Liver (tissue), 3 donors: ENCODE measurements around the gene KIRREL1.

Experiments used
- CTCF ChIP-seq: fragments of 150-350 bp; IDR thresholded peaks from 2 replicates; pipeline ENCODE4 v1.5.1; 2017; ENCODE audit warnings: improper control_type of control experiment, low read depth, low read length; ENCODE audit not compliant: missing input control
- GABPA ChIP-seq, 2 donors: IDR thresholded peaks in 1 of 2; conservative IDR thresholded peaks in 1 of 2; 2 replicates each; pipeline ENCODE4 v1.6.1; 2016; ENCODE audit warnings: antibody characterized with exemption in 2 of 2, mild to moderate bottlenecking in 1 of 2, moderate library complexity in 1 of 2
- HNF4A ChIP-seq, 2 donors: conservative IDR thresholded peaks; 2 replicates each; pipeline ENCODE4 v1.6.1; 2016; ENCODE audit warnings: antibody characterized with exemption in 2 of 2, mild to moderate bottlenecking in 2 of 2
- HNF4G ChIP-seq: IDR thresholded peaks from 2 replicates; pipeline ENCODE4 v1.6.1; 2016; ENCODE audit warnings: antibody characterized with exemption
- JUND ChIP-seq, 2 donors: IDR thresholded peaks; 2 replicates each; pipeline ENCODE4 v1.6.1; 2016; ENCODE audit warnings: antibody characterized with exemption in 2 of 2
- MAX ChIP-seq: IDR thresholded peaks from 2 replicates; pipeline ENCODE4 v1.6.1; 2016; ENCODE audit warnings: antibody characterized with exemption
- RAD21 ChIP-seq, 2 donors: IDR thresholded peaks; 2 replicates each; pipeline ENCODE4 v1.6.1; 2016; ENCODE audit warnings: antibody characterized with exemption in 2 of 2, mild to moderate bottlenecking in 2 of 2
- SP1 ChIP-seq: IDR thresholded peaks from 2 replicates; pipeline ENCODE4 v1.6.1; 2018; ENCODE audit warnings: antibody characterized with exemption, mild to moderate bottlenecking
- TAF1 ChIP-seq: conservative IDR thresholded peaks from 2 replicates; pipeline ENCODE4 v1.6.1; 2016; ENCODE audit warnings: antibody characterized with exemption, mild to moderate bottlenecking
- ZBTB33 ChIP-seq: IDR thresholded peaks from 2 replicates; pipeline ENCODE4 v1.6.1; 2016; ENCODE audit warnings: antibody characterized with exemption
- TF ChIP-seq, protein P1 (sequence below): IDR thresholded peaks from 2 replicates; pipeline ENCODE4 v1.6.1; 2016; ENCODE audit warnings: antibody characterized with exemption, mild to moderate bottlenecking
- TF ChIP-seq, protein P2 (sequence below): IDR thresholded peaks from 2 replicates; pipeline ENCODE4 v1.6.1; 2016; ENCODE audit warnings: antibody characterized with exemption
- donor health status: healthy.
- donor health status: healthy.

DNA sequence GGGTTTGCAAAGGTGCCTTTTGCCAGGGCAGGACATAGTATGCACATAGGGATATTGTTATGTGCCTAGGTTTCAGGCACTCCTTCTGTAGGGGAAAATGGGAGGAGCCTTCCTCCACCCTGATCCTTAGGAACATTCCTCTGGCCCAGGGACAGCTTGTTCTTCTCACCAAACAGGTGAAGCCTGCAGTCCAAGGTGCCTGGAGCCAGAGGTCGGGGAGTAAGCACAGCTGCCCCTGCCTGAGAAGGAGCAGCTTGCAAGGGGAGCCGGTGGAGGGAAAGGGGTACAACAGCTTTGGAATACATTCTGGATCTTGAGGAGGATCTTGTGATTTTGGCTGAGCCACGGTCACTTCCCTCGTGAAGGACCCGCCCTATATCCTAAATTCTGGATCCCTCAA lies 104.8 kb downstream of the KIRREL1 start:
- TF ChIP-seq CTCF = no peak
- no peak for TF ChIP-seq MAX
- TF ChIP-seq, protein P1, sequence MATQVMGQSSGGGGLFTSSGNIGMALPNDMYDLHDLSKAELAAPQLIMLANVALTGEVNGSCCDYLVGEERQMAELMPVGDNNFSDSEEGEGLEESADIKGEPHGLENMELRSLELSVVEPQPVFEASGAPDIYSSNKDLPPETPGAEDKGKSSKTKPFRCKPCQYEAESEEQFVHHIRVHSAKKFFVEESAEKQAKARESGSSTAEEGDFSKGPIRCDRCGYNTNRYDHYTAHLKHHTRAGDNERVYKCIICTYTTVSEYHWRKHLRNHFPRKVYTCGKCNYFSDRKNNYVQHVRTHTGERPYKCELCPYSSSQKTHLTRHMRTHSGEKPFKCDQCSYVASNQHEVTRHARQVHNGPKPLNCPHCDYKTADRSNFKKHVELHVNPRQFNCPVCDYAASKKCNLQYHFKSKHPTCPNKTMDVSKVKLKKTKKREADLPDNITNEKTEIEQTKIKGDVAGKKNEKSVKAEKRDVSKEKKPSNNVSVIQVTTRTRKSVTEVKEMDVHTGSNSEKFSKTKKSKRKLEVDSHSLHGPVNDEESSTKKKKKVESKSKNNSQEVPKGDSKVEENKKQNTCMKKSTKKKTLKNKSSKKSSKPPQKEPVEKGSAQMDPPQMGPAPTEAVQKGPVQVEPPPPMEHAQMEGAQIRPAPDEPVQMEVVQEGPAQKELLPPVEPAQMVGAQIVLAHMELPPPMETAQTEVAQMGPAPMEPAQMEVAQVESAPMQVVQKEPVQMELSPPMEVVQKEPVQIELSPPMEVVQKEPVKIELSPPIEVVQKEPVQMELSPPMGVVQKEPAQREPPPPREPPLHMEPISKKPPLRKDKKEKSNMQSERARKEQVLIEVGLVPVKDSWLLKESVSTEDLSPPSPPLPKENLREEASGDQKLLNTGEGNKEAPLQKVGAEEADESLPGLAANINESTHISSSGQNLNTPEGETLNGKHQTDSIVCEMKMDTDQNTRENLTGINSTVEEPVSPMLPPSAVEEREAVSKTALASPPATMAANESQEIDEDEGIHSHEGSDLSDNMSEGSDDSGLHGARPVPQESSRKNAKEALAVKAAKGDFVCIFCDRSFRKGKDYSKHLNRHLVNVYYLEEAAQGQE = no peak
- TF ChIP-seq GABPA (IDR thresholded peaks at IDR 0.05 in 1 of 2, conservative IDR thresholded peaks at IDR 0.05 in 1 of 2) = no peak
- TF ChIP-seq RAD21 (IDR thresholded peaks at IDR 0.05) = no peak
- TF ChIP-seq JUND (IDR thresholded peaks at IDR 0.05) = no peak
- no peak for TF ChIP-seq TAF1
- no peak for TF ChIP-seq HNF4A (conservative IDR thresholded peaks at IDR 0.05)
- no peak for TF ChIP-seq HNF4G
- TF ChIP-seq, protein P2, sequence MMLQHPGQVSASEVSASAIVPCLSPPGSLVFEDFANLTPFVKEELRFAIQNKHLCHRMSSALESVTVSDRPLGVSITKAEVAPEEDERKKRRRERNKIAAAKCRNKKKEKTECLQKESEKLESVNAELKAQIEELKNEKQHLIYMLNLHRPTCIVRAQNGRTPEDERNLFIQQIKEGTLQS = no peak
- TF ChIP-seq SP1 = no peak
- TF ChIP-seq ZBTB33 = no peak
